GM23338 (cell line): ENCODE results near the gene DIAPH1.

ENCODE experiments used
- CTCF ChIP-seq, 2 experiments: fragments of 200-600 bp in 1 of 2; sonication (generic) in 1 of 2; conservative IDR thresholded peaks; 2 replicates each; pipeline versions ENCODE4 v1.5.1 to v1.6.1; 2016 to 2017; ENCODE audit warnings: antibody characterized with exemption in 2 of 2, low read depth in 2 of 2, mild to moderate bottlenecking in 2 of 2, moderate library complexity in 1 of 2
- REST ChIP-seq: IDR thresholded peaks from one replicate; pipeline ENCODE4 v1.6.1; 2018; ENCODE audit warnings: antibody characterized with exemption; ENCODE audit not compliant: unreplicated experiment

- TF ChIP-seq CTCF (conservative IDR thresholded peaks at IDR 0.05; ENCODE audit: low read depth in 2 of 2), result no peak
- no peak for TF ChIP-seq REST
Observed at GRCh38 chr5:141543053-141543452, 75.7 kb downstream of the DIAPH1 start.
